TTC549 (cell line): ENCODE data around the gene STKLD1.

Experiments
- FAIRE-seq: peaks from 2 replicates; lab custom pipeline; 2012; peaks lifted over from hg19 to GRCh38; lab: Jason Lieb, UNC

Gene STKLD1

GRCh38 chr9:133417541-133418461 is 41.6 kb downstream of the STKLD1 start, which contains the start of gene REXO4:
REXO4 (minus strand) TSS chr9:133418010; CDS start chr9:133417844, 166 bp downstream.
- no peak for FAIRE-seq

GRCh38 chr9:133419005-133419404 is 42.8 kb downstream of the STKLD1 start:
- FAIRE-seq, result no peak

DNA sequence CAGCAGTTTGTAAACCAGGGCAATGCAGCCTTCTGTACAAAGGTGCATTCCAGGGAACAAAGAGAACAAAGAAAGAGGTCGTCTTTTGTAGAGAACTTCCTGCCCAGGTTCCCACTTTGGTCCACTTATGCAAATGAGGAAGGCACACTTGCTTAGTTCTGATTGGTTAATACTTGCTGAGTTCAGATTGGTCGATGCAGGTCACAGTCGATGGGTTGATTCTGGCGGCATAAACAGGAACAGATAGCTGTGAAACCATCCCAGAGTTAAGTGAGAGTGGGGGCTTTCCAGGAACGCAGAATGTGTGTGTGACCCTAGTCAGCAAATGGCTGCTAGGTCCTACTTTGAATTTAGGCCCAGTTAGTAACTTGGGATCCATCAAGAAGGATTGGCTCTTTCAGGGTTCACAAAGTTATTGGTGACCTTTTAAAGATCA is 44.2 kb downstream of the STKLD1 start:
- no peak for FAIRE-seq

DNA sequence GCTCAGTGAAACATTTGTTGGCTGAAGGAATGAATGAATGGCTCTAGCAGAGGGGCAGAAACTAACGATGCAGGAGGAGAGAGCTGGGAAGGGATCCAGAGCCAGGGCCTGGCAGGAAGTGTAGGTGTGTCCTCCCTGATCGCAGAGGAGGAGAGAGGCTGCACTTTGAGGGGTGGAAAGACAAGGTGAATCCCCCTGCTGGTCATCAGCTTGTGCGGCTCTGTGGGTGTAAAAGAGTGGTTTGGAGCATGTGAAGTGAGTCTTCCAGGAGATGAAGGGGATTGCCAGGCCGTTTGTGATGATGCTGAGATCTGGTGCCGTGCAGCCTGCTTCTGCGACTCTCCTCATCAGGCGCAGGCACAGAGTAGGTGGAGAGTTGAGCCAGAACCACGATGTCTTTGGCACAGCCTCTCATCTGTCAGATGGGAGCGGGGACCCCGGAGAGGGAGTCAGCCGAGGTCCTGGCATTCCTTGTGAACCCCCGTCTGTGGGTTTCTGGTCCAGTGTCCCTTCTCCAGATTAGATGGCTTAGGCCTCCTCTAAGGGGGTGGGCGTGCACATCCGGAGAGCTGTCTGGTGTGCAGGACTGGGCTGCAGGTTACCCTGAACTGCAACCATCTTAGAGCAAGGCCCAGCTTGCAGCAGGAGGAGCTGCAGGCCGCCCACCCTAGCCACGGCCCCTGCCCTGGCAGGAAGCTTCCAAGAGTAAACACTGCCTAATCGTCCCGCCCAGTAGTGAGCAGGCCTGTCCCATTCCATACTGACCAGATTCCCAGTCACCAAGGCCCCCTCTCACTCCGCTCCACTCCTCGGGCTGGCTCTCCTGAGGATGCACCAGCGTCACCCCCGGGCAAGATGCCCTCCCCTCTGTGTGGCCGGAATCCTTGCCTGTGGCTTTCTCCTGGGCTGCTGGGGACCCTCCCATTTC is 45.7 kb downstream of the STKLD1 start, which contains the start of gene ADAMTS13:
TSS of gene ADAMTS13 (plus strand) at position 753 of the 928 bp plus-strand sequence. CDS start at position 830, 77 bp downstream.
- no peak for FAIRE-seq

DNA sequence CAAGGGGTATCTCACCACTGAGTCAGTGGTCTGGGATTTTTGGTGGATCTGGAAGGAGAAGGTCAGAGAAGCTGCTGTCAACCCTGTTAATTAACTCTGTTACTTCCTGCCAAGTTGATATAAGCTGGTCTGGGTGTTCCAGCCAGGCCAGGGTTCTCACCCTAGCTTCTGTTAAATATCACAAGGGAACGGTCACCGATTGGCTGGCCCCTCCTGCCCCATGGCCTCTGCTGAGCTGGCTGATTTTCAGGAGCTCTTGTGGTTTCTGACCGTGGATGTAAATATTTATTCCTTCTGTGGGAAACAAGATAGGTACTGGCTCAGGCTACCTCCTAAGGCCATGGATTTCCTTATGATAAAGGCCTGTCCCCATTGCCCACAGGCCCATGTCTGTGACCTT is 47.0 kb downstream of the STKLD1 start:
- FAIRE-seq, result no peak

GRCh38 chr9:133424187-133424586 is 48.0 kb downstream of the STKLD1 start:
- FAIRE-seq, result no peak

DNA sequence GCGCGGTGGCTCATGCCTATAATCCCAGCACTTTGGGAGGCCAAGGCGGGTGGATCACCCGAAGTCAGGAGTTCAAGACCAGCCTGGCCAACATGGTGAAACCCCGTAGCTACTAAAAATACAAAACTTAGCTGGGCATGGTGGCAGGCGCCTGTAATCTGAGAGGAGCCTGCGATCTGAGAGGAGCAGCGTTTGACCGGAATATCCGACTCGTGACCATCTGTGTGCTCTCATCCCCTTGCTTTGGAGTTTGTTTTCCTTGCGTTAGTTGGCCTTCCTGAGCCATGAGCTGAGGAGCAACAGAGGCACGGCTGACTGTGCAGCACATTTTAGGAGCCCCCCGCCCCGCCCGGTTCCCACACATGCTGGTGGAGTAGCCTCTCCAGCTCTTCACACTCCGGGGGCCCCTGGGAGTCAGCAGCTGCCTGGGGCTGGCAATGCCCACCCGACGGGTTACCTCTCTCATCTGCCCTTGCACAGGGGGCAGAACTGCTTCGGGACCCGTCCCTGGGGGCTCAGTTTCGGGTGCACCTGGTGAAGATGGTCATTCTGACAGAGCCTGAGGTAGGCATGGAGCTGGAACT is 49.0 kb downstream of the STKLD1 start:
- no peak for FAIRE-seq

GRCh38 chr9:133426011-133426410 is 49.8 kb downstream of the STKLD1 start:
- FAIRE-seq, result no peak

DNA sequence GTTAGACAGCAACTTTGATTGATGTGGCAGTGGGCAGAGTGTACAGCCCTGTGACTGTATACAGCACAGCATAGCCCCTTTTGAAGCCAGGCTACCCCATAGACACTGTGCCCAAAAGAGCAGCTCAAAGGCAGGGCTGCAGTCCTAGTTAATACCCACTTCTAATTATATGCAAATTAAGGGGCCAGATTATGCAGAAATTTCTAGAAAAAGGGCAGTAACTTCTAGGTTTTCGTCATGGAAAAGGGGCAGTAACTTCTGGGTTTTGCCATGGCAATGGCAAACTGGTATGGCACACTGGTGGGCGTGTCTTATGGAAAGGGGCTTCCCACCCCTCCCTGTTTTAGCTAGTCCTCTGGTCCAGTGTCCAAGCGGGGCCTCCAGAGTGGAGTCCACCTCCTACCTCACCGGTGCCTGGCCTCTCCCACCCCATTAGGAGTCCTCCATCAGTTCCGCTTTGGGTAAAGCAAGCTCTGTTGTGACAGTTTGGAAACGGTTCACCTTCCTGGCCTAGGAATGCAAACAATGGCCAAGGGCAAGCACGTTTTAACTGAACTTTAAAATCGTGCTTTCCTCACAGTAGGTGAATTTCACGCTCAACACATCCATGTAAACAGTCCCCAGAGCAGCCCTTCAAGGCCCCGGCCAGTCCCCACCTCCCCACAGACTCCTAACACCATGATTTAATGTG is 51.6 kb downstream of the STKLD1 start:
- no peak for FAIRE-seq

DNA sequence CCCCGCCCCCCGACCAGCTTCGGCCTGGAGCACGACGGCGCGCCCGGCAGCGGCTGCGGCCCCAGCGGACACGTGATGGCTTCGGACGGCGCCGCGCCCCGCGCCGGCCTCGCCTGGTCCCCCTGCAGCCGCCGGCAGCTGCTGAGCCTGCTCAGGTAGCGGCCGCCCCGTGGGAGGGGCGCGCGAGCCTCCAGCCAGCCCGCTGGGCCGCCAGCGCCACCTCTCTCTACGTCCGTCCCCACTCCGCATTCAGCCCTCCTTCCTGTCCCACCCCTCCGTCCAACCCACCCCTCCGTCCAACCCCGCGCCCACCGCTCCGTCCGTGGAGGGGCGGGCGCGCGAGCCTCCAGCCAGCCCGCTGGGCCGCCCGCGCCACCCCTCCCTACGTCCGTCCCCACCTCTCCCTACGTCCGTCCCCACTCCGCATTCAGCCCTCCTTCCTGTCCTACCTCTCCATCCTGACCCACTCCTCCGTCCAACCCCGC is 52.5 kb downstream of the STKLD1 start:
- FAIRE-seq, result no peak

DNA sequence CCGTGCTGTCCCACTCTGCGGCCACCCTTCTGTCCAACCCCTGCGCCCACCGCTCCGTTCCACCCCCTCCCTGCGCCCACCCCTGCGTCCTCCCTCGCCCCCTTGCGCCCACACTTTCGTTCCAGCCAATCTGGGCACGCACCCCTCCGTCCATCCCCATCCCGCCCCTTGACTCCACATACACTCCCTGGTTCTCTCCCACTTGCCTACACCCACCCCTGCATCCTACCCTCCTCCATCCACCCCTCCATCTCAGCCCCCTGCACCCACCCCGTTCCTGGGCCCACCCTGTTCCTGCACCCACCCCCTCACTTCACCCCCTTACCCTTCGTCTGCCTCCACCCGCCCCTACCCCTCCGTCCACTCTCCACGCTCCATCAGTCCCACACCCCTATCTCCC is 53.0 kb downstream of the STKLD1 start:
- no peak for FAIRE-seq

- FAIRE-seq, result no peak
Measured at GRCh38 chr9:133429641-133430161, 53.5 kb downstream of the STKLD1 start.

DNA sequence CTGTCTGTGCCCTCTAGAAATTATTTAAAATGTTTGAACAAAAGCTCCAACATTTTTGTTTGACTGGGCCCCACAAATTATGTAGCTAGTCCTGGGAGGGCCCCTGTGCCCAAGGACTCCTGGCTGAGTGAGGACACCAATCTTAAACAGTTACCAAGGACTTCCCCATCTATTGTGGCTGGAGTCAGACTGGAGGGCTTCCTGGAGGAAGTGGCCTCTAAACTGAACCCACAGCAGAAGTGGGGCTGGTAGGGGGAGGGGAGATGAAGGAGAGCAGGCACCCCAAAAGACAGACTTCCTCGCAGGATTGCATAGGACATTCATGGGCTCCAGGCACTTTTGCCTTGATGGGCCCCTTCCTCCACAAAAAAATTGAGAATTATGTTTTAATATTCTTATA is 54.1 kb downstream of the STKLD1 start:
- no peak for FAIRE-seq

DNA sequence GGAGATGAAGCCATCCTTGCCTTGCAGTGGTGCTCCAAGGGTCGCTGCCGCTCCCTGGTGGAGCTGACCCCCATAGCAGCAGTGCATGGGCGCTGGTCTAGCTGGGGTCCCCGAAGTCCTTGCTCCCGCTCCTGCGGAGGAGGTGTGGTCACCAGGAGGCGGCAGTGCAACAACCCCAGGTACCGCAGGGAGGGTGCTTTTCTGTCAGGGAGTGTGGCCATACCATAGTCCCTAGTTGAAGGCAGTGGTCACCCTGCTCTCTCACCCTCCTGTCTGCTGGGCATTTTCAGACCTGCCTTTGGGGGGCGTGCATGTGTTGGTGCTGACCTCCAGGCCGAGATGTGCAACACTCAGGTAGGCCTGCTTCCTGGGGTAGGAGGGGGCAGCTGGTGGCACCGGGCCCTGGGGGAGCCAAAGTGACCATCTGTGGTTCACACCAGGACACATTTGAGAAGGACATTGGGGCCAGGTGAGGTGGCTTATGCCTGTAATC is 57.2 kb downstream of the STKLD1 start:
- no peak for FAIRE-seq

DNA sequence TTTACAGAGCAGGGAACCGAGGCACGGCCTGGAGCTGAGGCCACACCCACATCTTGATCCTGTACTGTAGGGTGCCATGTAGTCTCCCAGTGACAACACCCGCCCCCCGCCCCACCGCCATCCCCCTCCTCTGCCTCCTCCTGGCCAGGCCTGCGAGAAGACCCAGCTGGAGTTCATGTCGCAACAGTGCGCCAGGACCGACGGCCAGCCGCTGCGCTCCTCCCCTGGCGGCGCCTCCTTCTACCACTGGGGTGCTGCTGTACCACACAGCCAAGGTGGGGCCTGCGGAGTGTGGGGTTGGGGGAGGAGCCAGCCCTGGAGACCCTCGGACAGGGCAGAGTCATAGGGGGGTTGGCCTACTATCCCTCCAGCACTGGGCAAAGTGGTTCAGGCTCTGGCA is 60.5 kb downstream of the STKLD1 start:
- FAIRE-seq, result no peak

DNA sequence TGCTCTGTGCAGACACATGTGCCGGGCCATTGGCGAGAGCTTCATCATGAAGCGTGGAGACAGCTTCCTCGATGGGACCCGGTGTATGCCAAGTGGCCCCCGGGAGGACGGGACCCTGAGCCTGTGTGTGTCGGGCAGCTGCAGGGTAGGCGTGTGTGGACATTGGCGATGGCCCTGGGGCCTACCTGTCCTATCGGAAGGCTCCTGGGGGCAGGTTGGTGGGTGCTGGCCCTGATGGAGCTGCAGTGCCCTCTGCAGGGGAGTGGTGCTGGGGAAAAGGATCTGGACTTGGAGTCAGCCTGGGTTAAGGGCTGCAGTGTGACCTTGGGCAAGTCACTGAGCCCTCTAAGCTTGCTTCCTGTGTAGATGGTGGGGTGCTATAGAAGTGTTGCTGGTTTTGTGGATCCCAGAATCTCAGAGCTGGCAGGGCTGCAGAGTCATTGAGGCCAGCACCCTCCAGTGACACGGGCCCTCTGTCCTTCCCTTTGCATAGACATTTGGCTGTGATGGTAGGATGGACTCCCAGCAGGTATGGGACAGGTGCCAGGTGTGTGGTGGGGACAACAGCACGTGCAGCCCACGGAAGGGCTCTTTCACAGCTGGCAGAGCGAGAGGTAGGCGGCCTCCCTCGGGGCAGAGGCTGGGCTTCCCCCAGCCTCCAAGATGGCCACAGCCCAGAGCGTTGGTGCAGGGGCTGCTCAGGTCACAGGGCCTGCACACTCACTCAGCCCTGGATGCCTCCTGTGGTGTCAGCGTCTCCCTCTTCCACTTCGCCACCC is 61.8 kb downstream of the STKLD1 start:
- FAIRE-seq, result no peak

GRCh38 chr9:133439337-133439736 is 63.2 kb downstream of the STKLD1 start:
- no peak for FAIRE-seq

GRCh38 chr9:133440874-133441273 is 64.7 kb downstream of the STKLD1 start:
- FAIRE-seq, result no peak

GRCh38 chr9:133441571-133441970 is 65.4 kb downstream of the STKLD1 start:
- FAIRE-seq, result no peak

DNA sequence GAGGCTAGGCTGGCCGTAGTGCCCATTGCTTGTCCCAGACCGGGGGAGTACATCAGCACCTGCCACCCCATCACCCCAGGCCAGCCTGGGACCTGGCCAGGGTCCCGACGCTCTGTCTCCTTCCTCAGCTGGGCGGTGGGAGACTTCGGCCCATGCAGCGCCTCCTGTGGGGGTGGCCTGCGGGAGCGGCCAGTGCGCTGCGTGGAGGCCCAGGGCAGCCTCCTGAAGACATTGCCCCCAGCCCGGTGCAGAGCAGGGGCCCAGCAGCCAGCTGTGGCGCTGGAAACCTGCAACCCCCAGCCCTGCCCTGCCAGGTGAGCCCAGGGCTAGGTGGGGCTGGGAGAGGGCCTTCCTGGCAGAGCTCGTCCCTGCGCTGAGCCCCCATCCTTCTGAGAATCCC is 67.1 kb downstream of the STKLD1 start:
- FAIRE-seq, result no peak
